Neural progenitor cell (in vitro differentiated cells): ENCODE data around the gene ZNF180. TPM values are rescaled to one million over a fixed set of nuclear protein-coding genes. Genes with fewer than 3 reads are reported as not detected.

Experiments
- DNase-seq: peaks from one replicate; pipeline ENCODE4 v3.0.0-alpha.2; 2016; ENCODE audit warnings: low spot score
- H2AFZ ChIP-seq: fragments of 200-600 bp; sonication (generic); replicated peaks from 2 replicates; pipeline ENCODE4 v1.6.1; 2016; ENCODE audit warnings: antibody characterized with exemption
- H3F3A ChIP-seq: fragments of 200-600 bp; sonication (generic); 2 replicates; pipeline ENCODE4 v1.6.1; 2016; ENCODE audit warnings: antibody characterized with exemption, low read depth
- H3K27ac ChIP-seq: fragments of 200-600 bp; sonication (generic); 2 replicates; pipeline ENCODE4 v1.5.1; 2016; ENCODE audit warnings: mild to moderate bottlenecking
- H3K27me3 ChIP-seq: fragments of 200-600 bp; sonication (generic); 2 replicates; pipeline ENCODE4 v1.6.1; 2016; ENCODE audit warnings: mild to moderate bottlenecking, moderate library complexity
- H3K36me3 ChIP-seq: fragments of 200-600 bp; sonication (generic); 2 replicates; pipeline ENCODE4 v1.5.1; 2016
- H3K4me1 ChIP-seq: fragments of 200-600 bp; sonication (generic); 2 replicates; pipeline ENCODE4 v1.6.1; 2016; ENCODE audit warnings: mixed run types
- H3K4me2 ChIP-seq: fragments of 200-600 bp; sonication (generic); 2 replicates; pipeline ENCODE4 v1.6.1; 2016
- H3K4me3 ChIP-seq: fragments of 200-600 bp; sonication (generic); 2 replicates; pipeline ENCODE4 v1.5.1; 2016
- H3K79me2 ChIP-seq: fragments of 200-600 bp; sonication (generic); 2 replicates; pipeline ENCODE4 v1.6.1; 2016; ENCODE audit warnings: low read depth
- H3K9ac ChIP-seq: fragments of 200-600 bp; sonication (generic); 2 replicates; pipeline ENCODE4 v1.6.1; 2016
- H3K9me3 ChIP-seq: fragments of 200-600 bp; sonication (generic); 2 replicates; pipeline ENCODE4 v1.5.1; 2016; ENCODE audit warnings: low read depth
- H4K20me1 ChIP-seq: fragments of 200-600 bp; sonication (generic); 2 replicates; pipeline ENCODE4 v1.6.1; 2016; ENCODE audit warnings: low read depth
- H3K27ac Mint-ChIP-seq: 3 replicates; pipeline ENCODE4 v1.8.0; 2021; ENCODE audit warnings: mixed read lengths
- H3K27me3 Mint-ChIP-seq: 2 replicates; pipeline ENCODE4 v1.8.0; 2022; ENCODE audit warnings: low read depth, mild to moderate bottlenecking, inconsistent platforms, moderate library complexity, mixed read lengths; ENCODE audit not compliant: insufficient read depth
- H3K36me3 Mint-ChIP-seq: 3 replicates; pipeline ENCODE4 v1.8.0; 2021; ENCODE audit warnings: mixed read lengths
- H3K4me1 Mint-ChIP-seq: 3 replicates; pipeline ENCODE4 v1.8.0; 2021; ENCODE audit warnings: mixed read lengths
- H3K4me3 Mint-ChIP-seq: 3 replicates; pipeline ENCODE4 v1.8.0; 2021; ENCODE audit warnings: mild to moderate bottlenecking, moderate library complexity, mixed read lengths
- H3K9me3 Mint-ChIP-seq: 3 replicates; pipeline ENCODE4 v1.8.0; 2020; ENCODE audit warnings: mixed read lengths
- CTCF ChIP-seq: fragments of 200-600 bp; sonication (generic); IDR thresholded peaks from 2 replicates; pipeline ENCODE4 v1.5.1; 2017; ENCODE audit warnings: antibody characterized with exemption, mild to moderate bottlenecking
- EZH2 ChIP-seq: fragments of 200-600 bp; sonication (generic); IDR thresholded peaks from 2 replicates; pipeline ENCODE4 v1.6.1; 2017; ENCODE audit warnings: antibody characterized with exemption, mild to moderate bottlenecking, moderate library complexity
- EZH2phosphoT487 ChIP-seq: fragments of 200-600 bp; sonication (generic); IDR thresholded peaks from 2 replicates; pipeline ENCODE4 v1.6.1; 2017; ENCODE audit warnings: antibody characterized with exemption
- total RNA-seq: library from RNA; depleted of rRNA; stranded (reverse); fragments of >200 nt; gene quantifications from 2 replicates; pipeline ENCODE4 v1.2.3, GENCODE V29; 2015; ENCODE audit warnings: low replicate concordance

The ZNF180 gene
- total RNA-seq, 1 donor from 2014 or later, result 10.7 TPM

GRCh38 chr19:44530777-44531176 lies 30.5 kb upstream of the ZNF180 start:
- no peaks in the 10 kb centered on the region for H4K20me1 ChIP-seq
- H3K4me2 ChIP-seq, result no peak overlapping the region
- Mint-ChIP-seq H3K27me3 (no peaks in the 10 kb centered on the region), H3K4me3 (no peak overlapping the region), H3K36me3 (no peaks in the 10 kb centered on the region), H3K4me1 (no peaks in the 10 kb centered on the region), H3K27ac (no peak overlapping the region), H3K9me3 (no peaks in the 10 kb centered on the region)
- H3K27me3 ChIP-seq, result no peaks in the 10 kb centered on the region
- no peak overlapping the region for H2AFZ ChIP-seq
- TF ChIP-seq EZH2phosphoT487 (no peak), EZH2 (no peak), CTCF (no peak)
- no peaks in the 10 kb centered on the region for H3K79me2 ChIP-seq
- H3F3A ChIP-seq, result no peaks in the 10 kb centered on the region
- no peaks in the 10 kb centered on the region for H3K9me3 ChIP-seq
- no peak overlapping the region for H3K4me3 ChIP-seq
- no peak for DNase-seq
- no peaks in the 10 kb centered on the region for H3K36me3 ChIP-seq
- H3K27ac ChIP-seq, result no peak overlapping the region
- no peak overlapping the region for H3K9ac ChIP-seq
- no peaks in the 10 kb centered on the region for H3K4me1 ChIP-seq

GRCh38 chr19:44529536-44529935 lies 29.2 kb upstream of the ZNF180 start, which contains the start of gene CEACAM20:
Gene CEACAM20, minus strand, starts transcription at chr19:44529675. Its CDS starts 166 bp downstream, at chr19:44529509.
- Histone ChIP-seq H3K4me3 (no peak within 1 kb of the TSS), H3K4me1 (no peaks in the 10 kb centered on the region), H3K27me3 (no peaks in the 10 kb centered on the region), H3K9me3 (no peaks in the 10 kb centered on the region), H3K79me2 (no peaks in the 10 kb centered on the region), H3K9ac (no peak within 1 kb of the TSS), H4K20me1 (no peaks in the 10 kb centered on the region), H2AFZ (no peak within 1 kb of the TSS), H3K27ac (no peak within 1 kb of the TSS), H3F3A (no peaks in the 10 kb centered on the region), H3K36me3 (no peaks in the 10 kb centered on the region), H3K4me2 (no peak within 1 kb of the TSS)
- H3K27me3 Mint-ChIP-seq, result peaks cover under 1% of the 10 kb centered on the region
- H3K4me3 Mint-ChIP-seq, result no peak within 1 kb of the TSS
- no peak within 1 kb of the TSS for H3K27ac Mint-ChIP-seq
- TF ChIP-seq EZH2 (no peak), CTCF (no peak)
- H3K9me3 Mint-ChIP-seq, result no peaks in the 10 kb centered on the region
- no peaks in the 10 kb centered on the region for H3K4me1 Mint-ChIP-seq
- no peak for DNase-seq
- no peaks in the 10 kb centered on the region for H3K36me3 Mint-ChIP-seq

- H3F3A ChIP-seq, result no peaks in the 10 kb centered on the region
- H3K9ac ChIP-seq, result no peak overlapping the region
- no peak overlapping the region for H2AFZ ChIP-seq
- DNase-seq, result no peak
- no peaks in the 10 kb centered on the region for H3K79me2 ChIP-seq
- no peak for TF ChIP-seq EZH2phosphoT487
- no peaks in the 10 kb centered on the region for H3K4me1 ChIP-seq
- Mint-ChIP-seq H3K4me3 (no peak overlapping the region), H3K4me1 (no peaks in the 10 kb centered on the region), H3K27me3 (peaks cover 2% of the 10 kb centered on the region), H3K27ac (no peak overlapping the region), H3K9me3 (peaks cover 3% of the 10 kb centered on the region), H3K36me3 (no peaks in the 10 kb centered on the region)
- H3K27me3 ChIP-seq, result no peaks in the 10 kb centered on the region
- no peaks in the 10 kb centered on the region for H3K36me3 ChIP-seq
- no peak overlapping the region for H3K4me2 ChIP-seq
- no peak overlapping the region for H3K4me3 ChIP-seq
- H4K20me1 ChIP-seq, result no peaks in the 10 kb centered on the region
- H3K9me3 ChIP-seq, result no peaks in the 10 kb centered on the region
- no peak overlapping the region for H3K27ac ChIP-seq
Measured at GRCh38 chr19:44527554-44527953, 27.2 kb upstream of the ZNF180 start.

- H4K20me1 ChIP-seq, result no peaks in the 10 kb centered on the region
- no peak overlapping the region for H3K4me2 ChIP-seq
- H3K9ac ChIP-seq, result no peak overlapping the region
- H3K4me3 ChIP-seq, result no peak overlapping the region
- Mint-ChIP-seq H3K4me3 (no peak overlapping the region), H3K27me3 (peaks cover 2% of the 10 kb centered on the region), H3K4me1 (no peaks in the 10 kb centered on the region), H3K36me3 (no peaks in the 10 kb centered on the region), H3K9me3 (peaks cover 3% of the 10 kb centered on the region), H3K27ac (no peak overlapping the region)
- no peaks in the 10 kb centered on the region for H3K36me3 ChIP-seq
- no peak for DNase-seq
- no peak overlapping the region for H3K27ac ChIP-seq
- H3K4me1 ChIP-seq, result no peaks in the 10 kb centered on the region
- H3K9me3 ChIP-seq, result no peaks in the 10 kb centered on the region
- no peaks in the 10 kb centered on the region for H3F3A ChIP-seq
- TF ChIP-seq EZH2 (no peak), CTCF (no peak), EZH2phosphoT487 (no peak)
- no peaks in the 10 kb centered on the region for H3K27me3 ChIP-seq
- no peak overlapping the region for H2AFZ ChIP-seq
- H3K79me2 ChIP-seq, result no peaks in the 10 kb centered on the region
Measured at GRCh38 chr19:44525721-44526430, 25.6 kb upstream of the ZNF180 start.
